Neutrophil (primary cell): ENCODE measurements around the gene ACAN.

Experiments
- H3K27ac ChIP-seq: fragments of 200-600 bp; sonication (generic); 2 replicates; pipeline ENCODE4 v1.5.1; 2016; ENCODE audit warnings: mild to moderate bottlenecking, moderate library complexity
- H3K27me3 ChIP-seq: fragments of 200-600 bp; sonication (generic); 2 replicates; pipeline ENCODE4 v1.6.0; 2016; ENCODE audit warnings: mild to moderate bottlenecking
- H3K36me3 ChIP-seq: fragments of 200-600 bp; sonication (generic); 2 replicates; pipeline ENCODE4 v1.5.1; 2017
- H3K4me1 ChIP-seq, 2 experiments: fragments of 200-600 bp in 1 of 2; sonication (generic) in 1 of 2; 1 replicate in 1 of 2; 2 replicates in 1 of 2; pipeline versions ENCODE4 v1.5.1 to v1.6.1; 2013 to 2016; ENCODE audit warnings: low read depth in 1 of 2, low read length in 1 of 2, mild to moderate bottlenecking in 1 of 2, moderate library complexity in 1 of 2; ENCODE audit not compliant: control insufficient read depth in 1 of 2, insufficient read depth in 1 of 2
- H3K4me3 ChIP-seq, 2 experiments: fragments of 200-600 bp in 1 of 2; sonication (generic) in 1 of 2; 1 replicate in 1 of 2; 2 replicates in 1 of 2; pipeline ENCODE4 v1.5.1; 2013 to 2016; ENCODE audit warnings: low read depth in 1 of 2, low read length in 1 of 2, mild to moderate bottlenecking in 1 of 2, moderate library complexity in 1 of 2
- H3K9me3 ChIP-seq: fragments of 200-600 bp; sonication (generic); 2 replicates; pipeline ENCODE4 v1.5.1; 2016
- TF ChIP-seq, protein P1 (sequence below): fragments of 200-600 bp; sonication (generic); IDR thresholded peaks from 2 replicates; pipeline ENCODE4 v1.5.1; 2016; ENCODE audit warnings: antibody characterized with exemption

The ACAN gene

DNA sequence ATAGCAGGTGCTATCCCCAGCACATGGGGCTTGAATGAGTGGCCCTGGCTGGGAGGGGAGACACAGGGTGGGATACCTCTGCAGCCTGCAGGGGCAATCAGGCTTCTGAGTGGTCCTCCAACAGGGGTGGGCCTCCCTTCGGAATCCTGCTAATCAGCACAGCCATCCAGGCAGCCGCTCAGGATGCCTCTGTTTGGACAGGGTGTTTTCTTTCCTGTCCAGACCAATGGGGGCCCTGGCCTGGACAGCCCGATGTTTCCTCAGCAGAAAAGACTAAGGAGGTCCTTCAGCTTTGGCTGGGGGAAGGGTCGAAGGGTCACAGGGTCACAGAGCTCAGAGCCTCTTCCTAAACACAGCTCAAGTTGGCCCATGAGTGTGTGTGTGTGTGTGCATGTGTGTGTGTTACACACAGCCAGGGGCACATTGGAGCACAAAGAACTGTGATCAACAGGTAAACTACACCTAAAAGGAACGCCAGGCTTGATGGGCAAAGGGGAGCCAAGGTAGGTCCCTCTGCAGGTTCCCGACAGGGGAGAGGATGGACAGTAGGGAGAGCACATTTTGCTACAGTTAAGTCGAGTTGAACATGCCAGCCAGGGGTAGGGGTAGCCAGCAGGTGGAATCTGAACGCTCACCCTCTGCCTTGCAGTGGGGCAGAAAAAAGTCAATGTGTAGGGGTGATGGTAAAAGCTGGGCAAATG, 93.2 kb downstream of the ACAN start:
- Histone ChIP-seq H3K27ac (no peak overlapping the region), H3K9me3 (no peaks in the 10 kb centered on the region), H3K4me1 (no peaks in the 10 kb centered on the region), H3K27me3 (peaks cover 56% of the 10 kb centered on the region), H3K36me3 (no peaks in the 10 kb centered on the region), H3K4me3 (no peak overlapping the region)
- TF ChIP-seq, protein P1, sequence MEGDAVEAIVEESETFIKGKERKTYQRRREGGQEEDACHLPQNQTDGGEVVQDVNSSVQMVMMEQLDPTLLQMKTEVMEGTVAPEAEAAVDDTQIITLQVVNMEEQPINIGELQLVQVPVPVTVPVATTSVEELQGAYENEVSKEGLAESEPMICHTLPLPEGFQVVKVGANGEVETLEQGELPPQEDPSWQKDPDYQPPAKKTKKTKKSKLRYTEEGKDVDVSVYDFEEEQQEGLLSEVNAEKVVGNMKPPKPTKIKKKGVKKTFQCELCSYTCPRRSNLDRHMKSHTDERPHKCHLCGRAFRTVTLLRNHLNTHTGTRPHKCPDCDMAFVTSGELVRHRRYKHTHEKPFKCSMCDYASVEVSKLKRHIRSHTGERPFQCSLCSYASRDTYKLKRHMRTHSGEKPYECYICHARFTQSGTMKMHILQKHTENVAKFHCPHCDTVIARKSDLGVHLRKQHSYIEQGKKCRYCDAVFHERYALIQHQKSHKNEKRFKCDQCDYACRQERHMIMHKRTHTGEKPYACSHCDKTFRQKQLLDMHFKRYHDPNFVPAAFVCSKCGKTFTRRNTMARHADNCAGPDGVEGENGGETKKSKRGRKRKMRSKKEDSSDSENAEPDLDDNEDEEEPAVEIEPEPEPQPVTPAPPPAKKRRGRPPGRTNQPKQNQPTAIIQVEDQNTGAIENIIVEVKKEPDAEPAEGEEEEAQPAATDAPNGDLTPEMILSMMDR = no peak

DNA sequence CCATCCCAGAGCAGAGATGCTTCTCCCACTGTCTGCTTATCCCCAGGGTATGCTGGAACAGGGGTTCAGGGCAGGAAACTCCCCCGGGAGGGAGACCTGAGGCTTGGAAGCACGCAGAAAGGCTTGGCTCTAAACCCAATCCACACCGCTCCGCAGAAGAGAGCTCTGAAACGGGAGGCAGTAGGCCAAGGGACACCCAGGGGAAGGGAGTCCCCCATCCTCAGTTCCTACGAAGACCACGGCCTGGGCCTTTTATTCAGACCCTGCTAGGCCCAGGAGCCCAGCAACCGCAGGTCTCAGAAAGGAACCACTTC, 93.9 kb downstream of the ACAN start:
- Histone ChIP-seq H3K27me3 (peaks cover 56% of the 10 kb centered on the region), H3K27ac (no peak overlapping the region), H3K9me3 (no peaks in the 10 kb centered on the region), H3K36me3 (no peaks in the 10 kb centered on the region), H3K4me1 (no peaks in the 10 kb centered on the region), H3K4me3 (no peak overlapping the region)
- TF ChIP-seq, protein P1 = no peak

DNA sequence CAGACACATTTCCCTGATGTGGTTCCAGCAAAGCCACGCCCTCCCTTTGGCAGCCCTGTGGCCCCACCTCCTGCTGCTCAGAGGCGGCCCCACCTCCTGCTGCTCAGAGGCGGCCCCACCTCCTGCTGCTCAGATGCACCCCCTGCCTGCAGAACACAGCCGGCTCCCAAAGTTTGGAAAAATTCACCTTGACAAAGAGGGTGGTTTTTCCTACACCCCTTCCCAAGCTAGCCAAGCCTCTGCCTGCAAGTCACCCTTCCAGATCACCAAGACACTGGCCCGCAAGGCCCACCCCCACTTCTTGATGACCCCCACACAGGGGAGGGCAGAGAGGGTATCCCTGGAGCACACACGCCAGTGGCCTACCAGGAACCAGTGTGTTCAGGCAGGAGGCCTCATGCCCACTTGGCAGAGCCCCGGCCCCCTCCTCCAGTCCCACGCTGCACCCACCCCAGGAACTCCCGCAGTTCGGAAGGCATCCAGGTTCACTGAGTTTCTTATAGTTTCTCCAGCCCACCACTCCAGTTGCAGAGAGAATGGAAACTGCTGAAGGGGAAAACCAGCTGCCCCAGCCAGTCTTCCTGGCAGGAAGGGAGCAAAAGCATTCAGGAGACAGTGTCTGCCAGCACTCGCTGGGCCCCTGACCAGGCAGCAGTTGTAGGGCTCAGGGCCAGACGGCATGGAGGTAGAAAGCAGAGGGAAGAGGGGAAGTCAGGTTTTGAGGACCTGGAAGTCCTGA, 94.4 kb downstream of the ACAN start:
- peaks cover 55% of the 10 kb centered on the region for H3K27me3 ChIP-seq
- TF ChIP-seq, protein P1 = no peak
- H3K36me3 ChIP-seq = no peaks in the 10 kb centered on the region
- no peak overlapping the region for H3K27ac ChIP-seq
- no peaks in the 10 kb centered on the region for H3K9me3 ChIP-seq
- no peaks in the 10 kb centered on the region for H3K4me1 ChIP-seq
- no peak overlapping the region for H3K4me3 ChIP-seq

DNA sequence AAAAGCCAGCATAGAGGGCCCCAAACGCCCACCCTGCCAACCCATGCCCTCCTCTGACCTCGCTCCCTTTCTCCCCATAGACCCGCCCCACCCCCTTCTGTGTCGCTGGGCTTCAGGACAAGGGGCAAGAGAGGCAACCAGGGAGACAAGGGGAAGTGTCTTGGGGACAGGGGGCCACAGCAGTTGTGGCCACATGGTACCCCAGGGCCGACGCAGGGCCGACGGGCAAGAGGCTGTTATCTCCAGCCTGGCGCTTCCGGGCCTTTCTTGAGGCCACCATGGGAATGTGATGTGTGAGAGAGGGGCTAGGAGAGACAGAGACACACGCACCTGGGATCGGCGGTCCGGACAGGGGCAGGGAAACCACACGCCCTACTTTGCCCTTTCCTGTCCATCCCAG, 95.5 kb downstream of the ACAN start:
- Histone ChIP-seq H3K4me3 (no peak overlapping the region), H3K27ac (no peak overlapping the region), H3K9me3 (no peaks in the 10 kb centered on the region), H3K27me3 (peaks cover 44% of the 10 kb centered on the region), H3K4me1 (no peaks in the 10 kb centered on the region), H3K36me3 (no peaks in the 10 kb centered on the region)
- TF ChIP-seq, protein P1 = no peak

DNA sequence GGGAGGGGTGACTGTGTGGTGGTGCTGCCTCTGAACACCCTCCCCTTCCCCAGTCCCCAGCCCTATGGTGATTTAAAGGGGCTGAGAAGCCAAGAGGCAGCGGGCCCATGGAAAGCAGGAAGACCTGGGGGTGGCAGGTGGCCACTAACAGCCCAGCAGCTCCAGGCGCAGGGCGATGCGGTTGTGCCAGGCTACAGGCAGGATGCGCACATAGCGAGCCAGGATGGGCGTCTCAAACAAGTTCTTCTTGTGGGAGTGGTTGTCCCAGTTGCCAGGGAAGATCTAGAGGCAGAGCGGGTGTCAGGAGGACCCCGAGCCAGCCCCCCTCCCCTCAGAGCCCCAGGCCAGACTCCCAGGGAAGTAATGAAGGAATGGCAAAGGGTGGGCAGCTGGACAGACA, 96.0 kb downstream of the ACAN start:
- Histone ChIP-seq H3K27me3 (peaks cover 39% of the 10 kb centered on the region), H3K27ac (no peak overlapping the region), H3K36me3 (no peaks in the 10 kb centered on the region), H3K4me1 (no peaks in the 10 kb centered on the region), H3K9me3 (no peaks in the 10 kb centered on the region), H3K4me3 (no peak overlapping the region)
- TF ChIP-seq, protein P1 = no peak
